ENCODE results near the gene GNAS-AS1. TPM values are rescaled to one million over a fixed set of nuclear protein-coding genes. Genes with fewer than 3 reads are reported as not detected.

The GNAS-AS1 gene
- total RNA-seq, 1 donor from 2014 or later, result 1.5 TPM

GRCh38 chr20:58880441-58880840 is 29.7 kb upstream of the GNAS-AS1 start:
- H3K4me1 Mint-ChIP-seq (ENCODE audit: unreplicated experiment), result peaks cover 26% of the 10 kb centered on the region
- H3K36me3 Mint-ChIP-seq (ENCODE audit: unreplicated experiment), result no peaks in the 10 kb centered on the region
- no peaks in the 10 kb centered on the region for H3K9me3 Mint-ChIP-seq (ENCODE audit: unreplicated experiment)
- H3K27me3 Mint-ChIP-seq (ENCODE audit: unreplicated experiment), result no peaks in the 10 kb centered on the region
- H3K4me3 Mint-ChIP-seq (ENCODE audit: unreplicated experiment), result no peak overlapping the region
- no peak for TF ChIP-seq CTCF (IDR thresholded peaks at IDR 0.05)
- DNase-seq (ENCODE audit: extremely low spot score, unreplicated experiment), result no peak
- H3K27ac Mint-ChIP-seq (ENCODE audit: unreplicated experiment), result no peak overlapping the region

- no peak overlapping the region for H3K4me3 Mint-ChIP-seq (ENCODE audit: unreplicated experiment)
- H3K4me1 Mint-ChIP-seq (ENCODE audit: unreplicated experiment), result peaks cover 28% of the 10 kb centered on the region
- TF ChIP-seq CTCF (IDR thresholded peaks at IDR 0.05), result no peak
- no peaks in the 10 kb centered on the region for H3K9me3 Mint-ChIP-seq (ENCODE audit: unreplicated experiment)
- DNase-seq (ENCODE audit: extremely low spot score, unreplicated experiment), result no peak
- no peak overlapping the region for H3K27ac Mint-ChIP-seq (ENCODE audit: unreplicated experiment)
- no peaks in the 10 kb centered on the region for H3K27me3 Mint-ChIP-seq (ENCODE audit: unreplicated experiment)
- no peaks in the 10 kb centered on the region for H3K36me3 Mint-ChIP-seq (ENCODE audit: unreplicated experiment)
Observed at GRCh38 chr20:58878399-58878798, 27.7 kb upstream of the GNAS-AS1 start.

- H3K9me3 Mint-ChIP-seq (ENCODE audit: unreplicated experiment), result no peaks in the 10 kb centered on the region
Observed at GRCh38 chr20:58877976-58878360, 27.3 kb upstream of the GNAS-AS1 start.

GRCh38 chr20:58877050-58877975 is 26.6 kb upstream of the GNAS-AS1 start:
- Mint-ChIP-seq H3K9me3 (ENCODE audit: unreplicated experiment) (no peaks in the 10 kb centered on the region), H3K4me3 (ENCODE audit: unreplicated experiment) (no peak overlapping the region), H3K36me3 (ENCODE audit: unreplicated experiment) (no peaks in the 10 kb centered on the region), H3K4me1 (ENCODE audit: unreplicated experiment) (peaks cover 20% of the 10 kb centered on the region), H3K27me3 (ENCODE audit: unreplicated experiment) (no peaks in the 10 kb centered on the region), H3K27ac (ENCODE audit: unreplicated experiment) (no peak overlapping the region)
- TF ChIP-seq CTCF (IDR thresholded peaks at IDR 0.05), result no peak
- DNase-seq (ENCODE audit: extremely low spot score, unreplicated experiment), result peak; percentile 13

More at GRCh38 chr20:58877976-58878360, 27.3 kb upstream of the GNAS-AS1 start:
- H3K27me3 Mint-ChIP-seq (ENCODE audit: unreplicated experiment), result no peaks in the 10 kb centered on the region
- no peak for DNase-seq (ENCODE audit: extremely low spot score, unreplicated experiment)
- no peaks in the 10 kb centered on the region for H3K36me3 Mint-ChIP-seq (ENCODE audit: unreplicated experiment)
- TF ChIP-seq CTCF (IDR thresholded peaks at IDR 0.05), result no peak
- H3K4me1 Mint-ChIP-seq (ENCODE audit: unreplicated experiment), result peaks cover 25% of the 10 kb centered on the region
- no peak overlapping the region for H3K27ac Mint-ChIP-seq (ENCODE audit: unreplicated experiment)
- H3K4me3 Mint-ChIP-seq (ENCODE audit: unreplicated experiment), result no peak overlapping the region

GRCh38 chr20:58876437-58876836 is 25.7 kb upstream of the GNAS-AS1 start:
- Mint-ChIP-seq H3K4me1 (ENCODE audit: unreplicated experiment) (peaks cover 20% of the 10 kb centered on the region), H3K27me3 (ENCODE audit: unreplicated experiment) (no peaks in the 10 kb centered on the region), H3K4me3 (ENCODE audit: unreplicated experiment) (no peak overlapping the region), H3K9me3 (ENCODE audit: unreplicated experiment) (no peaks in the 10 kb centered on the region), H3K36me3 (ENCODE audit: unreplicated experiment) (no peaks in the 10 kb centered on the region), H3K27ac (ENCODE audit: unreplicated experiment) (no peak overlapping the region)
- no peak for TF ChIP-seq CTCF (IDR thresholded peaks at IDR 0.05)
- peak; percentile 8 for DNase-seq (ENCODE audit: extremely low spot score, unreplicated experiment)

Data from osteocyte (in vitro differentiated cells).